ENCODE data around the gene CACNA1D. TPM values are rescaled to one million over a fixed set of nuclear protein-coding genes. Genes with fewer than 3 reads are reported as not detected.

Gene CACNA1D
- total RNA-seq, 1 donor from 2014 or later, result 1.1 TPM

DNA sequence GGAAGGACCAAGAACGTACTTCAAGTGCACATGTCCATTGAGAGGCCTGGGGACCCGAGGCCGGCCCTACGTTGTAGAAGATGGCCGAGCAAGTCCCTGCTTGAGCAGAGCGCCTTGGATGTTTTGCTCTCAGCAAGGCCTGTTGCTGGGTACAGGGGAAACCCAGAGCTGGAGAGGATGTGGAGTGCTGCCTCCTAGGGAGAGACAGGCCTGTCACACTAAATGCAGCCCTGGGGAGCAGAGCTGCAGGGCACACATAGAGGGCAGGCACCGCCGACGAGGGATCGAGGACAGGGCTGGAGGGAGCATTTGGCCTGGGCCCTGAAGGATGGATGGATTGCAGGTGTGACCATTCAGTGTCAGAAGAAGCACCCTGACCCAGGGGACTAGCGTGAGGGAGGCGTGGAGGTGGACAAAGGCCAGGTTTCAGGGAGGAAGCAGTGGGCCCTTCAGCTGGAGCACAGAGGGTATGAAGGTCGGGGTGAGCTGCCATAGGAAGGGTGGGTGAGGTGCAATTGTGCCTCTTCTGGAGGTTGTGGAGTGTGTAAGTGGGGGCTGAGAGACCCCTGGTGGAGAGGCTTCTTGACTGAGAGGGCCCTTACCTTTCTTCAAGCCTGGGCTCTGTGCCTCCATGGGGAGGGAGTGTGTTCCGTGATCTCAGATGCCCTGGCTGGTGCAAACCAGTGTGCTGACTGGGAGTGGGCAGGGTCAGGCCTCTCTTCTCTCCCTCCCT is 209.4 kb downstream of the CACNA1D start:
- intact Hi-C loops (cut with micrococcal nuclease), result no loop called here
- peak overlapping the region; percentile 70 for H3K27ac ChIP-seq (replicated peaks)
- no peak for DNase-seq

GRCh38 chr3:53704363-53704725 is 209.9 kb downstream of the CACNA1D start:
- no peak for DNase-seq

More for the DNA sequence above, 209.4 kb downstream of the CACNA1D start:
- no peaks in the 10 kb centered on the region for H3K27me3 ChIP-seq (ENCODE audit: low read depth)
- peaks cover 47% of the 10 kb centered on the region for H3K4me1 ChIP-seq
- H3K4me3 ChIP-seq, result no peak overlapping the region
- no peak for TF ChIP-seq CTCF (IDR thresholded peaks at IDR 0.05; ENCODE audit: borderline replicate concordance)
- no peaks in the 10 kb centered on the region for H3K9me3 ChIP-seq (replicated peaks)
- no peaks in the 10 kb centered on the region for H3K36me3 ChIP-seq

GRCh38 chr3:53705024-53705745 is 210.8 kb downstream of the CACNA1D start:
- H3K27ac ChIP-seq (replicated peaks), result peak overlapping the region; percentile 70
- H3K4me1 ChIP-seq, result peaks cover 61% of the 10 kb centered on the region

More at GRCh38 chr3:53704363-53704725, 209.9 kb downstream of the CACNA1D start:
- intact Hi-C loops (cut with micrococcal nuclease), result no loop called here
- Histone ChIP-seq H3K36me3 (no peaks in the 10 kb centered on the region), H3K4me3 (no peak overlapping the region), H3K4me1 (peaks cover 53% of the 10 kb centered on the region), H3K9me3 (replicated peaks) (no peaks in the 10 kb centered on the region), H3K27ac (replicated peaks) (peak overlapping the region; percentile 70), H3K27me3 (ENCODE audit: low read depth) (no peaks in the 10 kb centered on the region)
- TF ChIP-seq CTCF (IDR thresholded peaks at IDR 0.05; ENCODE audit: borderline replicate concordance), result no peak

DNA sequence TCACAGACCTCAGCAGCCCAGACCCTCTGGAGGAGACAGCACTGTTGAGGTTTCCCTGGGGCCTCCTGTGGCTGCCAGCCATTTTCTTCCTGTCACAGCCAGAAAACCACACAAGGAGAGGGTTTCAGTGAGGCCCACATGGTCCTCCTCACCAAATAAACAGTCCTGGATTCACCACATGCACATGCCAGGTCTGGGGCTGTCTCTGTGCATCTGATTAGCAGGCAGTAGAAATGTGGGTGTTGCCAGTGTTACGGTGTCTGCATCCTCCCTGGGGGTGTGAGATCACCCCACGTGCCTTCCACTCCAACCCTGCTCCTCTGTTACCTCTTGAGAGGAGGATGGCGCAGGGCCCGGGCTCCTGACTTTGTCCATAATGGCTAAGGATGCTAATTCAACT is 211.4 kb downstream of the CACNA1D start:
- no peak for TF ChIP-seq CTCF (IDR thresholded peaks at IDR 0.05; ENCODE audit: borderline replicate concordance)
- Histone ChIP-seq H3K27me3 (ENCODE audit: low read depth) (no peaks in the 10 kb centered on the region), H3K4me3 (no peak overlapping the region), H3K9me3 (replicated peaks) (no peaks in the 10 kb centered on the region), H3K27ac (replicated peaks) (peak overlapping the region; percentile 85), H3K4me1 (peaks cover 67% of the 10 kb centered on the region), H3K36me3 (no peaks in the 10 kb centered on the region)
- intact Hi-C loops (cut with micrococcal nuclease), result no loop called here
- no peak for DNase-seq

More at GRCh38 chr3:53705024-53705745, 210.8 kb downstream of the CACNA1D start:
- intact Hi-C loops (cut with micrococcal nuclease), result no loop called here
- Histone ChIP-seq H3K9me3 (replicated peaks) (no peaks in the 10 kb centered on the region), H3K4me3 (no peak overlapping the region), H3K27me3 (ENCODE audit: low read depth) (no peaks in the 10 kb centered on the region), H3K36me3 (no peaks in the 10 kb centered on the region)
- TF ChIP-seq CTCF (IDR thresholded peaks at IDR 0.05; ENCODE audit: borderline replicate concordance), result no peak
- DNase-seq, result no peak

DNA sequence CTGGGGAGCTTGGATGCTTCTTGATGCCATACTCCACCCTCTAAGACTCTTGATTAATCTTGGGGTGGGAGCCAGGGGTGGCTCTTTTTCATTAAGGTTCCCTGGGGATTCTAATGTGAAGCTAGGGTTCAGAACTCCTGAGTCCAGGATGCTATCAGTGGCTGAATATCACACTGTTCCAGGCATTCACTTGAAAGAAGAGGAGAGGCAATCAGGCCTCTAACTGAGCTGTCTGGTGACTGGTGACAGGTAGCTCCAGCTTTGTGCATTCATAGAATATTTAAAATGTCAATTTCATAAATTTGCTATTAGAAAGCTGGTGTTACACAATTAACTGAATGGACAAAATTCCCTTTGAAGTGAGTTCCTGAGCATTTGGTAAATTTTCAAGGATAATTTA is 212.8 kb downstream of the CACNA1D start:
- Histone ChIP-seq H3K27ac (replicated peaks) (peak overlapping the region; percentile 85), H3K27me3 (ENCODE audit: low read depth) (no peaks in the 10 kb centered on the region), H3K4me3 (no peak overlapping the region), H3K9me3 (replicated peaks) (no peaks in the 10 kb centered on the region), H3K36me3 (no peaks in the 10 kb centered on the region), H3K4me1 (peaks cover 79% of the 10 kb centered on the region)
- no peak for TF ChIP-seq CTCF (IDR thresholded peaks at IDR 0.05; ENCODE audit: borderline replicate concordance)
- intact Hi-C loops (cut with micrococcal nuclease), result no loop called here
- no peak for DNase-seq
